GM19025 (cell line): ENCODE results near the gene LRRC36.
"Not testable (repeated sequence)": the region's sequence is repeated elsewhere in the genome, so short reads cannot be mapped to it uniquely, and the experiment has no call there.

Source experiments
- ATAC-seq: cut with Tn5 transposase; IDR thresholded peaks from one replicate; pipeline ENCODE4 v1.9.1; 2021; ENCODE audit warnings: mild to moderate bottlenecking, low read depth, moderate library complexity; ENCODE audit not compliant: unreplicated experiment

Gene LRRC36

GRCh38 chr16:67399749-67400704, 73.4 kb downstream of the LRRC36 start:
- ATAC-seq, result no peak

GRCh38 chr16:67400901-67401300, 74.3 kb downstream of the LRRC36 start:
- ATAC-seq, result no peak

DNA sequence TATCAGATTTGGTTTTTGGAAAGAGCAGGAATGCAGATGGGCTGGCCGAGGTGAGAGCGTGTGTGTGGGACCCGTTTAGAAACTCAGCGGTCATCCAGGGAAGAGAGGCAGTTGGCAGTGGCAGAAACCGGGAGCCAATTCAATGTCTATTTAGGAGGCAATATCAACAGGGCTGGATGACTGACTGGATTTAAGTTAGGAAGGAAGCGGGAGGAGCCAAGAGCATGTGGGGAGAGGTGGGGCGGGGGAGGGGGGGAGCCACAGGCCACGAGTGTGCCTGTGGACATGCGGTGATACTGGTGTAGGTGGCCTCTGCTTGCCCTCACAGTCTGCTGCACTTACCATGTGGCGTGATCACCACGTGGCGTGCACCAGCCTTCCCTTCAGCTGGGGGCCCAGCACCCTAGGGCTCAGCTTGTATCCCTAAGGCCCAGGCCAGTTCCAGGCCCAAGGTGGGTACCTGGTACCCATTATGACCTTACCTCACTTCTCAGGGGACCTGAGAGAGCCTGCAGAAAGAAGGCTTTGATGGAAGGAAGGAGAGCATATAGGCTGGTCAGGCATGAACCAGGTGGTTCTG, 77.5 kb downstream of the LRRC36 start:
- no peak for ATAC-seq

- ATAC-seq, result no peak
Observed at GRCh38 chr16:67404740-67405226, 78.2 kb downstream of the LRRC36 start.

DNA sequence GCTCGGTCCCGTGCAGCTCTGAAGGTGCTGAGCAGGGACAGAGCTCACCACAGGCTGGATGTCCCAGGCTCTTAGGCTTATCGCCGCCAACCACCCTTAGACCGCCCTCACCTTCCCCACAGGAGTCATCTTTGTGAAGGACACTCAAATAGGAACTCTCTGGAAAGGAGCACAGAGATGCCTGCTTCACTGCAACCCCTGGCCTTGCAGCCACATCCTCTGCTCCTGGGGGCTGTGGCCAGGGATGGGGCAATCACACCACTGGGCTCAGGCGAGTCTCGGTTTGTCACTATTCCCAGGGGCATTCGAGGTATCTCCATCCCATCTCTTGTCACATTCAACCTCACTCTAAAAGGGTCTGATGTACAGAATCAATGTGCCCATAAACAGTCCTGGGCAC, 78.7 kb downstream of the LRRC36 start:
- no peak for ATAC-seq

GRCh38 chr16:67406111-67406971, 79.7 kb downstream of the LRRC36 start:
- no peak for ATAC-seq

DNA sequence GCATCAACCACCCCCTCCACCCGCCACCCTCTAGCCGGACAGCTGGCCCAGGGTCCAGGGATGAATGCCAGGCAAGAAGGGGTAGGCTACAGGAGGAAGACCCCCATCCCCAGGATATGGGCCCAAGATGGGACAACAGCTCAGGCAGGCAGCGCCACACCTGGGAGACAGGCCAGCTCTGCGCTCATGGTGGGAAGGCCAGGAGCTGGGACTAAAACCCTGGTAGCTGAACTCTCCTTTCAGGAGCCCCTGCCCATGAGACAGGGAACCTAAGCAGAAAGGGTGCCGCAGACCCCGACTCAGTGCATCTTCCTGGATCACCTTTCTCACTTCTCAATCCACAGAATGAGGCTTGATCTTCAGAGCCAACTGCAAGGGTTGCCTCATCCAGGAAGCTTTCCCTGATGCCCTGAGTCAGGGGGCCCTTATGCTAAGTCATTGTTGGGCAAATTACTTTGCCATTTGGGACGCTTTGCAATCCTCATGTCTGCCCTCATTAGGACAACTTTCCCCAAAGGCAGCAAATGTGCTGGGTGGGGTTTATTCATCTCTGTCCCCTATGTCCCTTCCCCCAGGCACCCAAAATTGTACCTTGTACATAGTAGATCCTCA, 80.7 kb downstream of the LRRC36 start:
- no peak for ATAC-seq

DNA sequence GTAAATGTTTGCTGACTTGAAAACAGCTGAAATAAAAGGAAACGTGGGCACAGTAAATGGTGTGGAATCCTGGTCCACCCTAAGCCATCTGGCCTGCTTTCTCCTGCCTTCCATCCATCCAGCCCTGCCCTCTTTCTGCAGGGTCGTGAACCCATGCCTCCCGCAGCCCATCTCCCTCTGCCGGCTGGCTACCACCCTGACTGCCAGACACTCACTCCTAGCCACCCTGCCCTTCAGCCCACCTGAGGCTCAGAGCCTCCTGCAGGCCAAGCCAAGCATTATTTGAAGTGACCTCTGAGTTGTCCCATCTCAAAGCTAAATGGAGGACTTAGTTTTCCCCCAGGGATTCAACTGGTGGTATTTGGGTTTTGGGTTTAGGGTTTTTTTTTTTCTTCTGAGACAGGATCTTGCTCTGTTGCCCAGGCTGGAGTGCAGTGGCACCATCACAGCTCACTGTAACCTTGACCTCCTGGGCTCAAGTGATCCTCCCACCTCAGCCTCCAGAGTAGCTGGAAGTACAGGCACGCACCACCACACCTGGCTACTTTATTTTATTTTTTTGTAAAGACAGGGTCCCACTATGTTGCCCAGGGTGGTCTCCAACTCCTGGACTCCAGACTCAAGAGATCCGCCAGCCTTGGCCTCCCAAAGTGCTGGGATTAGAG, 81.3 kb downstream of the LRRC36 start:
- ATAC-seq, result no peak

DNA sequence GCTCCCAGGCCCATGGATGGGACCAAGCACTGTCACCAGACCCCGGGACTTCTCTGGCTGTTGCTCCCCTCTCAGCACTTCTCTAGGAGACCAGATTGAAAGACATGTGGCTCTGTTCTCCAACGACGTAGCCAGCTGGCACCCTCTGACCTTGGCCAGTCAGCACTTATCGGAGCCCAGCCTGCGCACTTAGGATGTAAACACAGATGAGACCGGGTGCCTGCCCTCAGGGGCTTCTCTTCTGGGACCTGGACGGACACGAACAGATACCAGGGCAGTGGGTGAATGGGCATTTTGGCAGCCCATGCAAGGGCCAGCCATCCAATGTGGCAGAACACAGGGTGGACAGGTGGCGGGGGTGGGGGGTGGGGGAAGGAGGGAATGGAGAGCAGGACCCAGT, 83.0 kb downstream of the LRRC36 start:
- no peak for ATAC-seq

GRCh38 chr16:67411339-67411738, 84.7 kb downstream of the LRRC36 start:
- no peak for ATAC-seq

- no peak for ATAC-seq
Observed at GRCh38 chr16:67412294-67412693, 85.7 kb downstream of the LRRC36 start.

DNA sequence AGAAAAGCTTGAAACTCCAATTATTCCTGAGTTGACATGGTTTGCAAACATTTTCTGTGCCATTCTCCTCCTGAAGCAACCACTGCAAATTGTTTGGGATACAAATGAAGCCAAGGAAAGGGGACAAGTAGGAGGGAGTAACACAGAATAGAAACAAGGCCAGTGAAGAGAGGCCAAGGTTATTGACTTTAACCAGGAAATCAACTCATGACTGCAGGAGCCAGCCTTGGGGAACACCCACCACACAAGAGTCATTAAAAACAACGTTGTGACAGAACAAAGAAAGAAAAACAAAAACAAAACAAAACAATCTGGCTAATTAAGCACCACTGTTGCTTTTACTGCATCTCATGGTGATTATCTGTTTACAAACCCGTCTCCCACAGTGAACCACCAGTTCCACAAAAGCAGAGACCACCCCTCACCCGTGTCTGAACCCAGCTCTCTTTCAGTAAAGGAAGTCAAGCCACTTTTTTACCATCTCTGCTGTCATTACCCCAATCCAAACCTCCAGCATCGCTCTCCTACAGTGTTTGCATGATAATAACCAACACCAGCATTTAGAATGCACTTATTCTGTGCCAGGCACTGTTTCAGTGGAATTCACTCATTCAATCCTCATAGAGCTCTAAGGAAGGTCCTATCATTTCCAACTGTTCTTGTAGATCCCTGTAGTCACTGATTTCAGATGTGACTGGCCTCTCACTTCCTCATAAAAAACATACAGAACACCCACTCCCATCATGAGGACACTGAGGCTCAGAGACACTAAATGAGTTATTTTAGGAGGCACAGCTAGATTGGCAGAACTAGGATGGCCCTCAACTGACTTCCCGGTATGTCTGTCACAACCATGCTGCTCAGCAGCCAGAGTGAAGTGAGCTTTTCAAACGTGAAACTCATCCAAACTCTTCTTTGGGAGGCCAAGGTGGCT, 87.6 kb downstream of the LRRC36 start:
- no peak for ATAC-seq

GRCh38 chr16:67415421-67415820, 88.8 kb downstream of the LRRC36 start:
- ATAC-seq, result not testable (repeated sequence)

- peak; percentile 55 for ATAC-seq
Observed at GRCh38 chr16:67415872-67416793, 89.5 kb downstream of the LRRC36 start, which contains the start of gene ZDHHC1. Gene ZDHHC1, minus strand, starts transcription at chr16:67416477. Its CDS starts 8,702 bp downstream, at chr16:67407775.

- no peak for ATAC-seq
Observed at GRCh38 chr16:67417333-67418061, 90.9 kb downstream of the LRRC36 start.

- ATAC-seq, result no peak
Observed at GRCh38 chr16:67419502-67419901, 92.9 kb downstream of the LRRC36 start.

DNA sequence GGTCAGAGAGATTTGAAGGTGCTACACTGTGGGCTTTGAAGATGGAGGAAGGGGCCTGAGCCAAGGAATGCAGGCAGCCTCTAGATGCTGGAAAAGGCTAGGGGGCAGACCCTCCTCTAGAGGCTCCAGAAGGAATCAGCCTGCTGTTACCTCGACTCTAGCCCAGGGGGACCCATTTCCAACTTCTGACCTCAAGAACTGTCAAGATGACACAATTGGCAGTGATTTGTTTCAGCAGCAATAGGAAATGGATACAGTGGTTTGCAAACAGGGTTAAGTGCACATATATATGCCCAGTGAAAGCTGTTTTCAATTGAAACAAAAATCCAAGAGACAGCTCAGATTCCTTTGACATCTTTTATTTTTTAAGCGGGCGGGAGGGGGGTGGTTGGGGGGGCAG, 93.3 kb downstream of the LRRC36 start:
- ATAC-seq, result no peak
